ENCODE results near the gene FAM200B.

DNA sequence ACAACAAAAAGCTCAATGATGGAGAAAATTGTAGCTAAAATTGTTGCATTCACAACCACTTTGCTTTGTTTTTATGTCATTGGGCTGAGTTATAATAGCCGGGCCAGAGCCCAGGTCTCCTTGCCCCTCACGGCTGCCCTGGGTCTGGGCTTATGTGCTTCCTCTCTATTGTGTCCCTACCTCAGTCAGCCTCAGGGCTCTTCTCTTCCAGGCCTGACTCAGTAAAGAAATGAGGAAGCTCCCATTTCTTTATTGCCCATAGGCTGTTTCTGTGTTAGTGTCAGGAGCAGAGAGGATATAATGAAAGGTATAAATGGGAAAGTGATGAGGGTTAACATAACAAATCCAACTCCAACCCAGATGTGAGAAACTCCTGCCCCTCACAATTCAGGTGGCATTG is 39.2 kb downstream of the FAM200B start:
- TF ChIP-seq, protein P1, sequence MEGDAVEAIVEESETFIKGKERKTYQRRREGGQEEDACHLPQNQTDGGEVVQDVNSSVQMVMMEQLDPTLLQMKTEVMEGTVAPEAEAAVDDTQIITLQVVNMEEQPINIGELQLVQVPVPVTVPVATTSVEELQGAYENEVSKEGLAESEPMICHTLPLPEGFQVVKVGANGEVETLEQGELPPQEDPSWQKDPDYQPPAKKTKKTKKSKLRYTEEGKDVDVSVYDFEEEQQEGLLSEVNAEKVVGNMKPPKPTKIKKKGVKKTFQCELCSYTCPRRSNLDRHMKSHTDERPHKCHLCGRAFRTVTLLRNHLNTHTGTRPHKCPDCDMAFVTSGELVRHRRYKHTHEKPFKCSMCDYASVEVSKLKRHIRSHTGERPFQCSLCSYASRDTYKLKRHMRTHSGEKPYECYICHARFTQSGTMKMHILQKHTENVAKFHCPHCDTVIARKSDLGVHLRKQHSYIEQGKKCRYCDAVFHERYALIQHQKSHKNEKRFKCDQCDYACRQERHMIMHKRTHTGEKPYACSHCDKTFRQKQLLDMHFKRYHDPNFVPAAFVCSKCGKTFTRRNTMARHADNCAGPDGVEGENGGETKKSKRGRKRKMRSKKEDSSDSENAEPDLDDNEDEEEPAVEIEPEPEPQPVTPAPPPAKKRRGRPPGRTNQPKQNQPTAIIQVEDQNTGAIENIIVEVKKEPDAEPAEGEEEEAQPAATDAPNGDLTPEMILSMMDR (conservative IDR thresholded peaks at IDR 0.05 in 1 of 2, IDR thresholded peaks at IDR 0.05 in 1 of 2; ENCODE audit: low read depth in 1 of 2, low read length in 2 of 2), result no peak
- no peak for TF ChIP-seq EZH2 (IDR thresholded peaks at IDR 0.05; ENCODE audit: low read length, missing control alignments)

Measured in fibroblast of lung (primary cell).